Spinal cord (tissue), 10 donors: Measurements from ENCODE around the gene MEF2A. TPM values are rescaled to one million over a fixed set of nuclear protein-coding genes. Genes with fewer than 3 reads are reported as not detected.

ENCODE experiments used
- DNase-seq, 6 donors: peaks; one replicate each; pipeline versions ENCODE4 v3.0.0 to v3.0.0-alpha.2; 2013 to 2015; ENCODE audit warnings: low spot score in 6 of 6, low read depth in 4 of 6
- H3K27ac ChIP-seq: one replicate; pipeline ENCODE4 v1.5.1; 2013; ENCODE audit warnings: low read depth, low read length, control low read depth
- H3K27me3 ChIP-seq: one replicate; pipeline ENCODE4 v1.6.1; 2013; ENCODE audit warnings: low read length; ENCODE audit not compliant: control insufficient read depth, insufficient read depth
- H3K36me3 ChIP-seq: one replicate; pipeline ENCODE4 v1.6.1; 2013; ENCODE audit warnings: low read length; ENCODE audit not compliant: control insufficient read depth, insufficient read depth
- H3K4me1 ChIP-seq: one replicate; pipeline ENCODE4 v1.6.1; 2013; ENCODE audit warnings: low read length; ENCODE audit not compliant: control insufficient read depth, insufficient read depth
- H3K4me3 ChIP-seq: one replicate; pipeline ENCODE4 v1.5.1; 2013; ENCODE audit warnings: low read depth, low read length, control low read depth
- H3K9me3 ChIP-seq: one replicate; pipeline ENCODE4 v1.6.1; 2013; ENCODE audit warnings: low read length; ENCODE audit not compliant: control insufficient read depth, insufficient read depth
- WGBS: methylation state at CpG from one replicate; pipeline ENCODE4 v1.1.5; 2013; ENCODE audit warnings: missing lambda C conversion rate; ENCODE audit not compliant: insufficient coverage; 5-methylcytosine and 5-hydroxymethylcytosine counted together
- polyA plus RNA-seq, 2 donors: library from polyadenylated mRNA; unstranded; fragments of 120-200 nt; gene quantifications; one replicate each; pipeline ENCODE4 v1.2.1, GENCODE V29; 2013; ENCODE audit not compliant: insufficient read length in 2 of 2
- total RNA-seq, 2 donors: library from RNA; depleted of rRNA in 1 of 2; stranded (reverse); fragments of 120-200 nt in 1 of 2; fragments of >200 nt in 1 of 2; gene quantifications; one replicate each; pipeline versions ENCODE4 v1.2.3 to v1.2.4, GENCODE V29; 2013 to 2014
- donor health status: healthy.

MEF2A gene
- total and polyA plus RNA-seq, 4 donors = 28.8 to 53.1 (median 38.7) TPM

DNA sequence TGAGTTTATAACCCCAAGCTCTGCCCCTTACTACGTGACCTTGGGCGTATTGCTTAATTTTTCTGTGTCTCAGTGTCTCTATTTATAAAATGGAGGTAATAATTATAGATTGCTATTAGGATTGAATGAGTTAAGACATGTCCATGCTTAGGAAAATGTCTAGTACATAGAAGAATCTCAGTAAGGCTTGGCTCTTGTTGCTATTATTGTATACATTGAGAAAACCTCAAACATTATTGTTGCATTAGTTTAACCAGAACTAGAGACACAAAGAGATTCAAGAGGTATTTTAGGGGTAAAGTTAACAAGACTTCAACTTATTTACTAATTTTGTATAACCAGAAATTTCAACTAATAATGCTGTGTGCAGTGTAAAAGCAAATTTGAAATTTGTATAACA lies 66.7 kb downstream of the MEF2A start:
- Histone ChIP-seq H3K9me3 (no peaks in the 10 kb centered on the region), H3K4me1 (no peaks in the 10 kb centered on the region), H3K27me3 (no peaks in the 10 kb centered on the region), H3K27ac (no peak overlapping the region), H3K4me3 (no peak overlapping the region), H3K36me3 (peaks cover 3% of the 10 kb centered on the region)
- no CpG with 5 or more reads among the region's 2 CpGs for WGBS
- no peak for DNase-seq

DNA sequence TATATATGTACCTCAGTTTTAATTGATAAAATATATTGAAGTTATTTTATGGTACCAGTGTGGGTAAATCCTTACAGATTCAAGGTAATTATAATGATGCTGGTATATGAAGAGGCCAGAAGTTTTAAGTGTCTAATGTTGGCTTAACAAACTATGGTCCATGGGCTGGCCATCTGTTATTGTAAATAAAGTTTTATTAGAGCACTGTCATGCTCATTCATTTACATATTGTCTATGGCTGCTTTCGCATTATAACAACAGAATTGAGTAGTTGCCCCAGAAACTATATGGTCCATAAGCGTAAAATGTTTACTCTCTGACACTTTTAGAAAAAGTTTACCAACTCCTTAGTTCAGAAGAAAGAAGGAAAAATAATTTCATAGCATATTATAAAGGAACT lies 67.9 kb downstream of the MEF2A start:
- no peak for DNase-seq
- H3K36me3 ChIP-seq = peaks cover 3% of the 10 kb centered on the region
- H3K4me1 ChIP-seq = no peaks in the 10 kb centered on the region
- H3K27me3 ChIP-seq = no peaks in the 10 kb centered on the region
- WGBS = no CpG with 5 or more reads among the region's 2 CpGs
- H3K9me3 ChIP-seq = no peaks in the 10 kb centered on the region
- no peak overlapping the region for H3K27ac ChIP-seq
- no peak overlapping the region for H3K4me3 ChIP-seq

DNA sequence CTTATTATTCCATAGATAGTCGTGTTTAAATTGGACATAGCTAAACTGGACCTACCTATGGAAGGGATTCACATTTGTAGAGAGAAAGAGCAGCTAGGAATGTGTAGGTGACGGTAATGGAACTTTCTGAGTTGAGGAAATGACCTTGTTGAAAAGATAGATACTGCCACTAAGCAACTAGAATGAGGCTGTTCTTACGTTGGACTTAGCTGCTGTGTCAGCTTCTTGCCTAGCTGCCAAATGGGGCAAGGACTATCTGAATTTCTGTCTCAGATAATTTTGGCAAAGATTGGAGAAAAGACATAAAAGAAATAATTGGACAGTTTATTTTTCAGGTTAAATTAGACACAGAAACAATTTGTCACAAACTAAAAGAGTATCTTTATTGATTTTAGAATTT lies 68.8 kb downstream of the MEF2A start:
- Histone ChIP-seq H3K9me3 (no peaks in the 10 kb centered on the region), H3K36me3 (peaks cover 3% of the 10 kb centered on the region), H3K4me1 (no peaks in the 10 kb centered on the region), H3K27me3 (no peaks in the 10 kb centered on the region), H3K4me3 (no peak overlapping the region), H3K27ac (no peak overlapping the region)
- 76% methylated on average over 2 of the region's 3 CpGs for WGBS
- DNase-seq = no peak

DNA sequence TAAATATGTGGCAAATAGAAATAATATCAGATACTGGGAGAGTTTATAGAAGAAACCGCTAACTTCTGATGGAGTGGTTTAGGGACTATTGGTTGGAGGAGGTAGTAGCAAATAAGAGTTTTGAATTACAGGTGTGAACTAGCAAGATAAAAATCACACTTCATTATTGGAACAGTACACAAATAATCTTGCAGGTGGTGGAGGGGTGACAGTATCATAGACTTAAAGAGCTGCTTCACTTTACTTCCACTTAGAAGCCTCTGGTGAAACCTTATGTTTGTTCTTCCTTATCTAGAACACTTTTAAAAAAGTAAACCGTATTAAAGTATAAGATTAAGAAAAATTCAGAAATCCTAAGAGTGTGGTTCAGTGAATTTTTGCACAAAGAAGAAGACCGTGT lies 69.4 kb downstream of the MEF2A start:
- H3K4me1 ChIP-seq = no peaks in the 10 kb centered on the region
- H3K9me3 ChIP-seq = no peaks in the 10 kb centered on the region
- no peak for DNase-seq
- no peak overlapping the region for H3K4me3 ChIP-seq
- WGBS = no CpG with 5 or more reads among the region's 3 CpGs
- H3K27me3 ChIP-seq = no peaks in the 10 kb centered on the region
- no peak overlapping the region for H3K27ac ChIP-seq
- peaks cover 3% of the 10 kb centered on the region for H3K36me3 ChIP-seq

DNA sequence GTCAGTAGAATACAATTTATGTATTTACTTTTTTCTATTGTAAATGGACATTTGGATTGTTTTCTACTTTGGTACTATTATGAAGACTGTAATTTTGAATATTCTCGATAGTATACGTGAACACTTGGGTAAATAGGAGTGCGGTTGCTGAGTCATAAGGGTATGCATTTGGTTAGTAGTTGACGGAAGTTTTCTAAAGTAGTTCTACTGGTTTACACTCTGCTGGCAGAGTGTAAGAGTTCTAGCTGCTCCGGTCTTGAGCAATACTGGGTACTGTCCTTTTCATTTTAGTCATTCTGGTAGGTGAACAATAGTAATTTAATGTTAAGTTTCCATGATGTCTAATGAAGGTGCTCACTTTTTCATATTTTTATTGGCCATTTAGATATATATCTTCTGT lies 70.0 kb downstream of the MEF2A start:
- Histone ChIP-seq H3K27ac (no peak overlapping the region), H3K9me3 (no peaks in the 10 kb centered on the region), H3K27me3 (no peaks in the 10 kb centered on the region), H3K36me3 (peaks cover 3% of the 10 kb centered on the region), H3K4me3 (no peak overlapping the region), H3K4me1 (no peaks in the 10 kb centered on the region)
- 100% methylated on average over 4 of the region's 5 CpGs for WGBS
- DNase-seq = no peak

DNA sequence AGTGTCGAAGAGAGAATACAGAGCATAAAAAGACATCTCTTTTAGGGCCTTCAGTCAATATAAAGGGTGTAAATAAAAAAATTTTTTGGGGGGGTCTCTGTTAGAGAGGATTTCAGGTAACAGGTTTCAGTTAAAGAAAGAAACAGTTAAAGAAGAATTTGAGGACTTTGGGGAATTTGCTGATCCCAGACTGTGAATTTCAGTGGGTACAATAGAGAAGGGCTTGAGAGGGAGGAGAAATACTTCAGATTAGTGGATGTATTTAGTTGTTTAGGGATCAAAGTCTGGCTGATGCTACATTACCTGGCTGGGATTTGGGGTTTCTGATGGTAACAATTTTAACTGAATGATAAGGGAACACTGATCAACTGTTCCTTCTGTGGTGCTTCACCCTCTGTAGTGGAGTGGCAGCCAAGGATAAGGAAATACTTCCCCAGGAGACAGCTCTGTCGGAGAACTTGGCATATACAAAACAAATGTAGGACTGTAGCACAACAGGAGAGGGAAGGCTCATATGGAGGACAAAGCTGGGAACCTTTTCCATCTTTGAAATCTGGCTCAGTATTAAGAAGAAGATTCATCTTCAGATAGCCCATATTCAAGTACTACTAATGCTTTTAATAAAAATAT lies 79.2 kb downstream of the MEF2A start:
- Histone ChIP-seq H3K27ac (no peak overlapping the region), H3K9me3 (no peaks in the 10 kb centered on the region), H3K36me3 (peaks cover 5% of the 10 kb centered on the region), H3K4me1 (no peaks in the 10 kb centered on the region), H3K4me3 (no peak overlapping the region), H3K27me3 (no peaks in the 10 kb centered on the region)
- no peak for DNase-seq
- WGBS = 100% methylated on average over 1 of the region's 2 CpGs

DNA sequence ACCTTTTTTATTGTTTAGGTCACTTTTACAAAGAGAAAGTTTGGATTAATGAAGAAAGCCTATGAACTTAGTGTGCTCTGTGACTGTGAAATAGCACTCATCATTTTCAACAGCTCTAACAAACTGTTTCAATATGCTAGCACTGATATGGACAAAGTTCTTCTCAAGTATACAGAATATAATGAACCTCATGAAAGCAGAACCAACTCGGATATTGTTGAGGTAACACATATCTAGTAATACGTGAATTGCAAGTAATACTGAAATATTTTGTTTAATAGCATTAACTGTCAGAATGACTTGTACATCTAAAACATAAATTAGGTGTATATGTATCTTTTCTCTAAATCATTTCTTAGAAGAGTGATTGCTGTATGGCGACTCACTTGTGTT lies 79.8 kb downstream of the MEF2A start:
- H3K9me3 ChIP-seq = no peaks in the 10 kb centered on the region
- peaks cover 5% of the 10 kb centered on the region for H3K36me3 ChIP-seq
- no peak for DNase-seq
- H3K4me3 ChIP-seq = no peak overlapping the region
- H3K4me1 ChIP-seq = no peaks in the 10 kb centered on the region
- H3K27me3 ChIP-seq = no peaks in the 10 kb centered on the region
- H3K27ac ChIP-seq = no peak overlapping the region
- no CpG with 5 or more reads among the region's 3 CpGs for whole genome bisulfite sequencing

DNA sequence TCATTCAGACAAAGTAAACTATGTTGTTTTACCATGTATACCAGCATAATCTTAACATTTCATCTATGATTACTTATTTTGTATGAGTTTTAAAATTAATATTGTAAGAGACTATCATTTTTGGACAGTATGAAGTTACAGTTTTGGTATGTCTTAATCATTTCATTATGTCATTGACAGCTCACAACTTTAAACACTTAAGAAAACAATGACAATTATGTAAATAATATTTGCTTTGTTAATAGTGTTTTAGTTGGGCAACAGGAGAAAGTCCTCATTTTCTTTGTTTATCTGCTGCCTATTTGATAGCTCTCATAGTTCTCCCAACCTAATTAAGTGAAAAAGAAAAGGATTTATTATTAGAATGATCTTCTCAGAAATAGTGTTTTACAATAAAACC lies 80.2 kb downstream of the MEF2A start:
- no peaks in the 10 kb centered on the region for H3K9me3 ChIP-seq
- peaks cover 3% of the 10 kb centered on the region for H3K36me3 ChIP-seq
- no peak overlapping the region for H3K4me3 ChIP-seq
- H3K27me3 ChIP-seq = no peaks in the 10 kb centered on the region
- no peak for DNase-seq
- no peaks in the 10 kb centered on the region for H3K4me1 ChIP-seq
- no peak overlapping the region for H3K27ac ChIP-seq

DNA sequence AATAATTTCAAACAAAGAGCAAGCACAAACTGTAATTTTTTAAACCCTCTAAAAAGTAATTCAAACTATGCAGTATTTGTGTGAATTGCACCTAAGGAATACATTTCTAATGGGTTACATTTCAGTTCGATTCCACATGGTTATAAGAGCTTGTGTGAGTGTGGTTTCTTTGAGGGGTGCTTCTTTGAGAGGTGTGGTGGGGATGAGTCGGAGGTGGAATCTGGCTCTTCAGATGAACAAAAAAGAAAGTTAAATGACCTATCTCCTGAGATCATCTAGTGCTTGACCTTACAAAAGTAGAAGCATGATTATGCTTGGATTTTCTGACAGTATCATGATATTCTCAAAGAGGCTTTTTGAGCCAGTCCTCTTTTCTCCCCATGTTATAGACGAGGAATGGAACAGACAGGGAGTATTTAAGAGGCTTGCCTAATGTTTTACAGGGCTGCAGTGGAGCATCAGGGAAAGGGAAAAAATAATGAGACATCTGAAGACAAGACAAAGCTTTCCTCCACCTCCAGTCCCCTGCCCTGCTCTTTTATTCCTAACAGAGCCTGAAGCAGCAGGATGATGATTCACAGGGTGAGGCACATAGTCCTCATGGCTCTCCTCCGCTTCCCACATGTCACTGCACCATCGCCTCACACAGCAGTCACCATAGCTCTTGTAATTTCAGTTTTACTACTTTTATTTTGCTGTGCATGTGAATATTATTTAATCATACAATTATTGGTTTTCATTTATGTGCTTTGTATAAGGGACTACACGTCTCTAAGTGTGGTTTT lies 85.4 kb downstream of the MEF2A start:
- H3K9me3 ChIP-seq = no peaks in the 10 kb centered on the region
- no peak overlapping the region for H3K27ac ChIP-seq
- peak in 1 of 6 donors; percentile 2 for DNase-seq
- H3K4me1 ChIP-seq = no peaks in the 10 kb centered on the region
- 88% methylated on average over 1 of the region's 6 CpGs for WGBS
- H3K4me3 ChIP-seq = no peak overlapping the region
- no peaks in the 10 kb centered on the region for H3K36me3 ChIP-seq
- H3K27me3 ChIP-seq = no peaks in the 10 kb centered on the region

DNA sequence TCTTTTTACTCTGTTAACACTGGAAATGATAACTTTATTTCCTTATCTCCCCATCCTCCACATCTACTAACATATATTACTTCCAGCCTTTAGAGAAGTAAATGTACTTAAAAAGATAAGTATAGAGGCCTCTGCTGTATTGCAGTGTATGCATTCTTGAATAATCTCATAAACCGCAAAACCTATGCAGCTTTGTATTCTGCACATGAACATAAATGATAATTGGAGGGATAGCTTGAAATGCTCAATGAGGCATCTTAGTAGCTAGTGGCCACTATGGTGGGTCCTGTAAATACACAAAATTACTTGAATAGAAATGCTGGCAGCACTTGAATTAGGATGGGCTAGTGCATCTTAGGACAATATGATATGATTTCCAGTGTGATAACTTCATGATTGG lies 90.4 kb downstream of the MEF2A start:
- no peak overlapping the region for H3K27ac ChIP-seq
- no peaks in the 10 kb centered on the region for H3K36me3 ChIP-seq
- no peaks in the 10 kb centered on the region for H3K27me3 ChIP-seq
- DNase-seq = no peak
- peaks cover 3% of the 10 kb centered on the region for H3K9me3 ChIP-seq
- WGBS = no CpG with 5 or more reads among the region's 1 CpG
- no peaks in the 10 kb centered on the region for H3K4me1 ChIP-seq
- no peak overlapping the region for H3K4me3 ChIP-seq
